AG08395 (cell line): Measurements from ENCODE around the gene FBXL7.

ENCODE experiments used
- DNase-seq: peaks from one replicate; pipeline ENCODE4 v3.0.0; 2012; ENCODE audit warnings: mixed read lengths, low spot score

FBXL7 gene

DNA sequence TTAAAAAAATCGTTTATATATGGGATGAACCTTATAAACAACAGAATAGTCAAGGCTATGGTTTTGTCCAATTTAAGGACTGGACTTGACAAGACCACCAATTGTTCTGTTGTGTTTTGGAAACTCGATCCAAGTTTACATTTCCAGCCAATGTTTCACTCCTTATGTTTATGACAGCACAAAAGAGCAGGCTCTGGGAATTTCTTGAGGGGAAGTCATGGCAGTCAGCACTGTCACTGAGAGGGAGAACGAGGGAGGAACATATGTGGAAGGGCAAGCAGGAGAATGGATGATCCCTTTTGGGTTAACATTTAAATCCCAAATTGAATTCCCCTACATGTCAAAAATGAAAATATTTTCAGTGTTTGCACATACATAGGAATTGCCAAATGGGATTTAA is 387.1 kb downstream of the FBXL7 start:
- DNase-seq = no peak

DNA sequence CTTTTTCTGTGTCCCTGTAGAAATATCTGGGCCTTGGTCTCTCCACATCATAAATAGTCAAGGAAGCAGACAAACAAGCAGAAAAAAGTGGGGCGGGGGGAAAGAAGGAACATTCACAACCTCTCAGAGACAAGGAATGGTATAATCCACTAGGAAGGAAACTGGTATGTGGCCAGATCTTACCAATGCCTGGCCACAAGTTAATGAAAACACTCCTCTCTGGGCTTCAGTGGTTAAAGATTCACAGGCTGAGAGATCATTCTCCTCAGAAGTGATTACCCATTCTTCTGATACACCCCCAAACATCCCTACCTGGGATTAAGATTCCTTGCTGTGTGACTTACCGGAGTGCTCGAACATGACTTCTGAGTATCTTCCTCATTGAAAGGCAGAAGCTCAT is 389.0 kb downstream of the FBXL7 start:
- DNase-seq = no peak

DNA sequence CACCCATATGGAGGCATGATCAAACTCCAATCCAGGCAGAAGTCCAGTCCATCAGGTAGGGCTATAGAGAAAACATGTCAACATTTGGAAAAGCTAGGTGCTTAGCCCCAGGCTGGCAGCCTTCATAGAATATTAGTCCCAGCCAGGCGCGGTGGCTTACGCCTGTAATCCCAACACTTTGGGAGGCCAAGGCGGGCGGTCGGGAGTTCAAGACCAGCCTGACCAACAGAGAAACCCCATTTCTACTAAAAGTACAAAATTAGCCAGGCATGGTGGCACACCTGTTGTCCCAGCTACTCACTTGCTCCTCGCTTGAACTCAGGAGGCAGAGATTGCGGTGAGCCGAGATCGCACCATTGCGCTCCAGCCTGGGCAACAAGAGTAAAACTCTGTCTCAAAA is 393.9 kb downstream of the FBXL7 start:
- DNase-seq = no peak

DNA sequence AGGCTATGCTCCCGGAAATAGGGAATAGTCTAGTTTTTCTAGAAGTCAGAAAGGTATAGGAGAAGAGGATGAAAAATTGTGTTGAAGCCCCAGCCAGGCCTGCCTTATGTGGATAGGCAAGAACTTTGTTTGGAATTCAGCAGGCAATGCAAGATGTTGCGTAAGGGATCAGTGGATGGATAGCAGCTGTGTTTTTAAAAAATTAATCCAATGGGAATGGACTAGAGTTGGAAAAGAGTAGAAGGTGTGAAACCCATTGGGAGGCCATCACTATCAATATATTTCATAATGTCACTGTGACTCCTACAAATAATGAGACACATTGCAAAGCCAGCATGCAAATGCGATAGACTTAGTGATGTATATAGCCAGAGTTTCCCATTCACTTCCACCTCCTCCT is 397.7 kb downstream of the FBXL7 start:
- DNase-seq = no peak

DNA sequence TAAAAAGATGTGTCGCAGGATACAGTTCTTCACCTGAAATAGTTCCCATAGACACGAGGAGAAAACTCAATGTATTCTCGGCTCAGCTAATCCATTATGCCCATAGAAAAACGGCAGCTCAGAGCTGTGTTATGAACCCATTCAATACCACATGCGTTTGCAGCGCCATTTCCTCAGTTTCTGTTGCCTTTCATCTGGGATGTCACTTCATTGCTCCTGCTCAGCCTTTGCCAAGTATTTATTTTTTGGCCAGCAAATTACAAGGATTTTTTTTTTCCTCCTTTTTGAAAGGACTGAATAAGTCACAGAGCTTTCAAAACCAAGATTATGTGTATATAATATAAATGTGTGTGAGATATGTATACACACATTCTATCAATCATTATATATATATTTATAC is 398.7 kb downstream of the FBXL7 start:
- no peak for DNase-seq

DNA sequence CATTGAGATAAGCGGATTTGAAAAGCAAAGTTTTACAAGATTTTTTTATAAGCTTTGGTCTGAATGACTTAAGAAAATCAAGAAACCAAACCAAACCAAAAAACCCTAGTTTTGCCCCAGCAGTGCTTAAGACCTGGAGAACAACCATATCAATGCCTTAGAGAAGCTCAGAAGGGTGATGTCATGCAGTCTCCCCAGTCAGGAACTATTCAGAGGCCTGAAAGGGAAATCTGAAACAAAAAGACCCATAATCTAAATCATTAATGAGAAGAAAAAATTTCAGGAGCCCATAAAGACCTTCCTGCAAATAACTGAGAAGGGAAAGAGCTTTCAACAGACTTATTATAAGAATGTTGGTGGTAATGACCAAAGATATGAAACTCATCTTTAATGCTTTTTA is 399.5 kb downstream of the FBXL7 start:
- no peak for DNase-seq

DNA sequence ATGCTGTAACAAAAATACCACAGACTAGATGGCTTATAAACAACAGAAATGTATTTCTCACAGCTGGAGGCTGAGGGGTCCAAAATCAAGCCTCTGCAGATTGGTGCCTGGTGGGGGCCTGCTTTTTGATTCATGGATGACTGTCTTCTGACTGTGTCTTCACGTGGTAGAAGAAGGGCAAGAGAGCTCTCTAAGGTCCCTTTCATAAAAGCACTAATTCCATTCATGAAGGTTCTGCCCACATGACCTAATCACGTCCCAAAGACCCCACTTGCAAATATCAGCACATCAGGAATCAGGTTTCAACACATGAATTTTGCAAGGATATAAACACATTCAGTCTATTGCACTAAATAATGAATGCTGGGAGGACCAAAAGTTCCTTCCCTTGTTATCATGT is 401.2 kb downstream of the FBXL7 start:
- DNase-seq = no peak

DNA sequence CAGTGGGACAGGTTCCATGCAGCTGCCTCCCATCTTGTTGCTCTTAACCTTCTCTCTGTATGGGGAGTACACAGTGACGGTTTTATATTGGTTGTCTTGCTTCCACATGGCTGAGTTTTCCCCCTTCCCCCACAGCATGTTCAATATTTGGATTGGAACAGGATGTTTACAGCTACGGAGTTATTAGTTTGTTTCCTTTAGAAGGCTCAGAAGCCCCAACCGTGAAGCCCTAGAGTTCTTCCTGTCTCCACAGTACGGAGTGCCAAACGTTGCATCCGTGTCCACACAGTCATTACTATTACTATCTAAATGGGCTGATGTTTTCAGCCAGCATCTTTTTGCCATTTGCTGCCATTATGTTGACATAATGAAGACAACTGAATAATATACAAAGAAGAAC is 402.1 kb downstream of the FBXL7 start:
- DNase-seq = no peak

DNA sequence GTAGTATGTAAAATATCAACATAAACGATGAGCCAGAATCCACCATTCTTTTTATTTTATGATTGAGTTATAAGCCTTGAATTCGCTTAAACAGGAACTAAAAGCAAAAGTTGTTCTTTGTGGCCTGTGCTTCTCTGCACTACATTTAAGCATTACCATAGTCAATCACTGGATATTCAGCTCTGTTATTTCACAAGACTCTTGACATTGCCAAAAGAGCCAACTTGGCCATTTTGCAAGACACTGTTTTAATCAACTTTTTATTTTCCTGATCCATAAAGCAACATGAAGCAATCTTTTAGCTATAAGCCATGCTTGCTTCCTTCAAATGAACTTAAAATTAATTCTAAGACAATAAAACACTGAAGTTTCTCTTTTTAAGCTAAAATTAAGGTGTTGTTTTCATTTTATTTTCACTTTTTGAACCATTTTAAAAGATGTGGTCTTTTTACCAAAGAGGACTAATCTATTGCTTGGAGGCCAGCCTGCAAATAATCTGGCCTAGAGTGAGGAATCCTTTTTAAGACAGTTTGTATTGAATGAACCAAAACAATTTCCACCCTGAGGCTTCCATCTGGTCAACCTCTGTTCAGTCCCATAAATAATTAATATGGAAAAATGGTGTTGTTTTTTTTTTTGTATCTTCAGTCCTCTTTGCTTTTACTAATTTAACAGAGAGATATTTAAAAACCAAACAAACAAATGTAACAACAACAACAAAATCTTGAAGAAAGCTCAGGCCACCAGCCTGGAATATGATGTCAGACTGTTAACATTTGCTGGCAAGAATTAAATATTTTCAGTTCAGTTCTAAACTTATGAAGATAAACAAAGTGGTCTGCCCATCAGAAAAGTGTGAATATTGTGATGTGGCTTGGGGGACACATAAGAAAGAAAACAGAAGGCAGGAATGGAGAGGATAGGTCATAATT is 405.2 kb downstream of the FBXL7 start:
- peak; percentile 44 for DNase-seq

DNA sequence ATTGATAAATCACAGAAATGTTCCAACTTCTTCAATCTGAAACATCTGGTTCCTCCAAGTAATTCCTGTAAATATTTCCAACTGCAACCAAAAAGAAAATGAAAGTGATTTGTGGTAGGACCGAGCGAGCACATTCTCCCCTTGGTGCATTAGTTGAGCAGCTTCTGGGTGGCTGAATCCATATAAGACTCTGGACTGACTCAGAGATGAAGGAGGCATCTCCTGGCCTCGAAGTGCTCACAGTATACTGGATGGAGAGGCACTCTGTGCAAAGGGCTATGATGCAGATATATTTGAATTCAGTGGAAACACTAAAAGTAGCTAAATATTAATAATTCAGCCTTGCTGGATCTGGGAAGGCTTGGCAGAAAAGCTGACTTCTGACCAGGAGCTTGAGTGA is 414.7 kb downstream of the FBXL7 start:
- DNase-seq = peak; percentile 73

DNA sequence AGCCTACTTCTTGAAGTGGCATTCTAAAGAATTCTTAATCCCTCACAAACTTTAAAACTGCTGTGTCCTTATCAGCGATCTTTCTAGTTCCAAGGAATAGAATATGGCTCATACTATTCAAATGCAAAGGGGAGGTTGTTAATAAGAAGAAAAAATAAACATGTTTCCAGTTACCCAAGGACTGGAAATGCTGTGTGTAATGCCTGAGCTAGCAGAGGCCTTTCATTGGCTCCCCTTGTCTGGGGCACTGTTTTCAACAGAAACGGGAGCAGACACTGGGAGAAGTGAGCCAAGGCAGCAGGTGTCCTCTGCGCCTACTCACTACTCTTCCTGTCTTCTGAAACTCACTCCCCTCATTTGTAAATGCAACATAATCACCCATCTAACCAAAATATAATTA is 426.6 kb downstream of the FBXL7 start:
- no peak for DNase-seq

DNA sequence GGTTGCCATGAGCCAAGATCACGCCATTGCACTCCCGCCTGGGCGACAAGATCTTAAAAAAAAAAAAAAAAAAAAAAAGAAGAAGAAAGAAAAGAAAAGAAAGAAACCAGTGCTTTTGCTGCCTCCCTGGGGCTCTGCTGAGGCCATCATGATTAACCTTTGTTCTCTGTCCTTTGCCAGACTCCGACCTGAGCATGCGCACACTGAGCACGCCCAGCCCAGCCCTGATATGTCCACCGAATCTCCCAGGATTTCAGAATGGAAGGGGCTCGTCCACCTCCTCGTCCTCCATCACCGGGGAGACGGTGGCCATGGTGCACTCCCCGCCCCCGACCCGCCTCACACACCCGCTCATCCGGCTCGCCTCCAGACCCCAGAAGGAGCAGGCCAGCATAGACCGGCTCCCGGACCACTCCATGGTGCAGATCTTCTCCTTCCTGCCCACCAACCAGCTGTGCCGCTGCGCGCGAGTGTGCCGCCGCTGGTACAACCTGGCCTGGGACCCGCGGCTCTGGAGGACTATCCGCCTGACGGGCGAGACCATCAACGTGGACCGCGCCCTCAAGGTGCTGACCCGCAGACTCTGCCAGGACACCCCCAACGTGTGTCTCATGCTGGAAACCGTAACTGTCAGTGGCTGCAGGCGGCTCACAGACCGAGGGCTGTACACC is 427.9 kb downstream of the FBXL7 start:
- no peak for DNase-seq

DNA sequence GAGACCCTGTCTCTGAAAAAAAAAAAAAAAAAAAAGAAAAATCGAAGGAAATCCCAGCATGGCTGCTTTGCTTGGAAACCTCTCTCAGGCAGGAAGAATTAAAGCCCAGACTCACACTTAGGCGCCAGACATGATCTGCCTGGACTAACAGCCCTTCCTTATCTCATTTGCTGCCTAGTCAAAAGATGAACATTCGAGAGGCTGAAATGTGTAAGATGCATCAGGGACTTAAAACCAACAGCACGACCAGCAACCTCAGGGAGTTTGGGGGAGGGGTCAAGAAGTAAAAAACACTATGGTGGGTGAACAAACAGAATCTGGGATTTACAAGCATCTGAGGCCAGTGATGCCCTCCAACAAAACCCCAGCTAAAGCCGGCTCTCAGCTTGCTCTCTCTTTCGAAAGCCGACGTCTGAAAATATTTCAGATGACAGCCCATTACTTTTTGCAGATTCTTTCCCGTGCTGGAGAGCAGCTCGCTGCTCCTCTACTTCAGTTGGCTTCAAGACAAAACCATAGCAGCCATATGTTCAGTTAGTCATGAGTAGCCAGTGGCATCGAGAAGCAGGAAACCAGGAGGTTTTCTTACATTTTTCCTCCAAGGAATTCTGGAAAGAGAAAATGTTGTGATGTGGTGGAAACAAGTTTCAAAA is 429.8 kb downstream of the FBXL7 start:
- peak; percentile 83 for DNase-seq

DNA sequence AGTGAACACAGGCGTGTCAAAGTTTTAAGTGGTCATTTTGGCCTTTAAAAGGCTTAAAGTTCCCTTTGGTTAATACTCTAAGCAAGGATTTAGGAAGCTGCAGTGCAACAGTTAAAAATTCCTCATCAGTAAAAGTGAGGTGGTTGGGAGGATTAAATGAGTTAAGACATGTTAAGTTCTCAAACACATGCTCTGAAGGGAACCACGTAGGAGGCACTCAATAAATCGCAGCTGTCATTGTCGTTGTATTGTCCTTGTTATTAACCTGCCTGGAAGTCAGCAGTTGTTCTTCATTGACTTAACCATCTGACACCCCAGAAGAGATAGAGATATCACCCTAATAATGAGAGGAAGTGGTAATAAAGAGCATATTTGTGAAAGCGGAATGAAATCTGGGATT is 432.1 kb downstream of the FBXL7 start:
- no peak for DNase-seq

DNA sequence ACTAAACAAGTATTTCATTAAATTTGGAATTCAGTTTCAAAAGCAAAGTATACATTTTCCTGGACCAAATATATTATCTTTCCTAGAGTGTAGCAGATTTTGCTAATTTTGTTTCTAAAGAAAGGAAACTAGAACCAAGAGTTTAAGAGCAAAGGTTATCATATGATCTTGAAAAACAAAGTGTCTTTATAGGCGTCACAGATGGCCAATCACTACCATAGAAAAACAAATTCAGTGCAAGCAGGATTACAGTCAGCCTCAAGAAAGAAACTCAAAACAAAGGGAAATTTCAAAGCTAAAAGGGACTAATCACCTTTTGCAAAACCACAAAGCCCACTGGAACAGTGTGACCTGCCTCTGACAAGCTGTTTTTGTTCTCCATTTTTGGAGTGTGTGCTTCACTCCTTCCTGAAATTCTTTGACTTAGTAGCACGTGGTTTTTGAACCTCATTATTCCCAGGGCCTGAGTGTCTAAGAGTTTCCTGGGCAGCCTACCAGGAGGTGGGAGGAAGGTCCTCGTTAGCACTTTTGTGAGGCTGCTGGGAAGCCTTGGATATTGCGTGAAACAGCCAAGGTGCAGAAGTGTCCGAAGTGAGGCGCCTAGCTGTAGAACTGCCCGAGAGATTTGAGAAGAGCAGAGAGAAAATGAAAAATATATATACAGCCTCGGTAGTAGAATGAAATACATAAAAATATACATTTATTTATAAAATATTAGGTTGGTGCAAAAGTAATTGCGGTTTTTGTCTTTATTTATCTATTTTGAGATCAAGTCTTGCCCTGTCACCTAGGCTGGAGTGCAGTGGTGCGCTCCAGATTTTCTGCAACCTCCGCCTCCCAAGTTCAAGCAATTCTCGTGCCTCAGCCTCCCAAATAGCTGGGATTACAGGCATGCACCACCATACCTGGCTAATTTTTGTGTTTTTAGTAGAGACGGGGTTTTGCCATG is 433.6 kb downstream of the FBXL7 start:
- no peak for DNase-seq

DNA sequence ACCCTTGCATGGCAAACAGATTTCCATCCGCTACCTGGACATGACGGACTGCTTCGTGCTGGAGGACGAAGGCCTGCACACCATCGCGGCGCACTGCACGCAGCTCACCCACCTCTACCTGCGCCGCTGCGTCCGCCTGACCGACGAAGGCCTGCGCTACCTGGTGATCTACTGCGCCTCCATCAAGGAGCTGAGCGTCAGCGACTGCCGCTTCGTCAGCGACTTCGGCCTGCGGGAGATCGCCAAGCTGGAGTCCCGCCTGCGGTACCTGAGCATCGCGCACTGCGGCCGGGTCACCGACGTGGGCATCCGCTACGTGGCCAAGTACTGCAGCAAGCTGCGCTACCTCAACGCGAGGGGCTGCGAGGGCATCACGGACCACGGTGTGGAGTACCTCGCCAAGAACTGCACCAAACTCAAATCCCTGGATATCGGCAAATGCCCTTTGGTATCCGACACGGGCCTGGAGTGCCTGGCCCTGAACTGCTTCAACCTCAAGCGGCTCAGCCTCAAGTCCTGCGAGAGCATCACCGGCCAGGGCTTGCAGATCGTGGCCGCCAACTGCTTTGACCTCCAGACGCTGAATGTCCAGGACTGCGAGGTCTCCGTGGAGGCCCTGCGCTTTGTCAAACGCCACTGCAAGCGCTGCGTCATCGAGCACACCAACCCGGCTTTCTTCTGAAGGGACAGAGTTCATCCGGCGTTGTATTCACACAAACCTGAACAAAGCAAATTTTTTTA is 436.7 kb downstream of the FBXL7 start:
- DNase-seq = no peak

DNA sequence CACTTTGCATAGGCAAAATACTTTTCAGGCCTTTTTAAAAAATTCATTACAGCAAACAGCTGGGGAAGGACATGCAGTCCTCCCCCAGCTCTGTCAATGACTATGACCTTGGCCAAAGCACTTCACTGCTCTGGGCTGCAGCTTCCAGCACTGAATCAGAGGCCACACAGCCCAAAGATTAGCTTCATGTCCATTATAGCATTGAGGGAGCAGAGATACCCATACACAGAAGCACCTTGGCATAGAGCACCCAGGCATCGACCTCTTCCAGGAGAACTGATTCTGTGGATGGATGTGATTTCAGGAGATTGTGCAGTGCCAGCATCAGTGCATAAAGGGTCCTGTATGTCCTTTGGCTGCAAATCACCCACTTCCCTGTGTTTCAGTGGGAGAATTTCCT is 437.7 kb downstream of the FBXL7 start:
- no peak for DNase-seq

DNA sequence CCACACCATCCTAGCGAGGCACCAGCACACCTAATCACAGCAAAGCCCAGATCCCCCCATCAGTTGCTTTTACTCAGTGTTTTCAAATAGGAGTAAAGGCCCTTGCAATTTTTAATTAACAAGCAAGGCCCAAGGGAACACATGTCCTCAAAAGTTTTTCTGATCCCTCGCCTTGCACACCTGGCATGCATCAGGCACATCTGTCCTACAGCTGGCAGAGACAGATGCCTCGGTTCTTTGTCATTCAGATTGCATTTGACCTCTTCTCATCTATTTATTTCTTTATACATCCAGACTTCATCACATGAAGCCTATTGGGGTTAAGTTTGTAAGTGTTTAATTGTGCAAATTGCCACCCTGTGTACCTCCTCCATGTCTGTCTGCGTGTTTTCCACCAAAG is 438.2 kb downstream of the FBXL7 start:
- no peak for DNase-seq

DNA sequence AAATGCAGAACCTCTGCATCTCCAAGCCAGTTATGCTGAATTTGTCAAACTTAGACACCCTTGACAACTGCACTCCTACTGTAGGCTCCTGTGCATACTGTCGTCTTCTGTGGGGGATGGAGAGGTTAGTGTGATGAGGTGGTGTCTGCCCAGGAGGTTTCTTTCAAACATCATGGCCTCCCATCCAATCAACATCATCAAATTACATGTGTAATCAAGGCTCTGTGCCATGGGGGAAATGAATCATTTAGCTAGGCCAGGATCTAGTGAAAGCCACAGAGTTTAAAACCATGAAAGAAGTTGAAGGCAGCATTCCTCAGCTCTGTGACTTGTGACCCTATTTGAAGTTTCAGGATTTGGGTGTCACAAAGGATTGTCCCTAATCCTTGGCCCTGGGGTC is 439.0 kb downstream of the FBXL7 start:
- DNase-seq = peak; percentile 93

DNA sequence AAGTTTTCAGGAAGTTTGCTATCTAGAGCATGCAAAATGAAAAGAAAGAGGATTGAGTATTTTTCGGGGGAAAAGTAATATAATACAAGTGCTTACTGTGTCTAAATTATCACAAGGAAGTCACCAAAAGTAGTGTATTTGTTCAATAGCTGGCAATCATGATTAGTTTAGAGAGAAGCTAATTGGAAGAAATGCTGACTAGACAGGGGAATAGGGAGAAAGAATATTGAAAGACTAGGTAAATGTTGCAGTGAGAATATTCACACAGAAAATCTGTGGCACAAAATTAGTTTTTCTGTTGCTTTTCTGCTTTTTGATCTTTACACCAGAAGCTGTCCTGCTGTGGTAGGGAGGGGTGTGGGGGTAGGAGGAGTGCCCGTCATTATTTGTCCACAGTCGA is 440.9 kb downstream of the FBXL7 start:
- DNase-seq = no peak

DNA sequence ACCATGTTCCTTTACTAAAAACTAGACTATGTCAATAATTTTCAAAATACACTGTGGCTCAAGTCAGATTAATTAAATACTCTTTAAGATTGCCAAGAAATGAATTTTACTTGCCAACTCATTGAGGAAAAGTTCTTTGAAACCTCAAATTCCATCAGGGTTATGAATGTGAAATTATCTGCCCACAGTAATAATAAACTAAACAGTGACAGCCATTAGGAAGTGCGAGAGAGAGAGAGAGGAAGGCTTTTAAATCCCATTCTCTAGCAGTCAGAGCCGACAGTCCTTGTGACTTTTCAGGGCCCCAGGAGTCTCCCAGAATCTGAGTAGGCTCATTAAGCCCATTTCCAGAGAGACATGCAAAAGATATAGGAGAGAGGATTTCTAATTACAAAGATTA is 443.5 kb downstream of the FBXL7 start:
- DNase-seq = peak; percentile 52
